ENCODE measurements around the gene JAZF1. TPM values are rescaled to one million over a fixed set of nuclear protein-coding genes. Genes with fewer than 3 reads are reported as not detected.

The JAZF1 gene
- total RNA-seq, 1 donor from 2014 or later: 7.2 TPM

- H3K27me3 Mint-ChIP-seq (ENCODE audit: low read depth): no peaks in the 10 kb centered on the region
- H3K27ac Mint-ChIP-seq: no peak overlapping the region
- no peaks in the 10 kb centered on the region for H3K36me3 Mint-ChIP-seq
- TF ChIP-seq CTCF (IDR thresholded peaks at IDR 0.05; ENCODE audit: unreplicated experiment): no peak
- no peak overlapping the region for H3K4me3 Mint-ChIP-seq
- H3K4me1 Mint-ChIP-seq: peaks cover 4% of the 10 kb centered on the region
- H3K9me3 Mint-ChIP-seq: no peaks in the 10 kb centered on the region
- no peak for DNase-seq (ENCODE audit: low spot score in 2 of 2, unreplicated experiment in 2 of 2)
Measured at GRCh38 chr7:28112883-28113540, 67.6 kb downstream of the JAZF1 start.

DNA sequence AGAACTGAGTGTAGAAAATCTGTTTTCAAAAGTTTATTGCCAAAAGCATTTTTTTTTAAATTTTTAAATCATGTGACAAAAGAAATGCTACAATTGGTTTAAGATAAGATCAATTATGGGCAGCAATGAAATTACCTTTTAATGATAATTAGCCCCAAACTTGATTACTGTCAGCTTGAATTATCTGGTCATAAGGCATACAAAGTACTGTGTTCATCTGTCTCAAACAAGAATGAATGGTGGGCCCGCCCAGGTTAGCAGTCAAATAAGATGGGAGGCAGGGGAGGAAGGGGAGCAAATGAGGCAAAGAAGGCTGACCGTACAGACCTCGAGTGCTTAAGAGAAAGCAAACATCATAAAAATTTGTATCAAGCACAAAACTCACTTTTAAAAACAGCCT is 68.1 kb downstream of the JAZF1 start:
- no peak for TF ChIP-seq CTCF (IDR thresholded peaks at IDR 0.05; ENCODE audit: unreplicated experiment)
- DNase-seq (ENCODE audit: low spot score in 2 of 2, unreplicated experiment in 2 of 2): no peak
- no peak overlapping the region for H3K27ac Mint-ChIP-seq
- H3K27me3 Mint-ChIP-seq (ENCODE audit: low read depth): no peaks in the 10 kb centered on the region
- no peaks in the 10 kb centered on the region for H3K9me3 Mint-ChIP-seq
- H3K4me1 Mint-ChIP-seq: peaks cover 4% of the 10 kb centered on the region
- no peak overlapping the region for H3K4me3 Mint-ChIP-seq
- no peaks in the 10 kb centered on the region for H3K36me3 Mint-ChIP-seq

- Mint-ChIP-seq H3K36me3 (no peaks in the 10 kb centered on the region), H3K27me3 (ENCODE audit: low read depth) (no peaks in the 10 kb centered on the region), H3K4me3 (no peak overlapping the region), H3K27ac (no peak overlapping the region), H3K4me1 (peaks cover 4% of the 10 kb centered on the region), H3K9me3 (no peaks in the 10 kb centered on the region)
- DNase-seq (ENCODE audit: low spot score in 2 of 2, unreplicated experiment in 2 of 2): no peak
- no peak for TF ChIP-seq CTCF (IDR thresholded peaks at IDR 0.05; ENCODE audit: unreplicated experiment)
Measured at GRCh38 chr7:28112012-28112411, 68.6 kb downstream of the JAZF1 start.

GRCh38 chr7:28110427-28111012 is 70.1 kb downstream of the JAZF1 start:
- no peak overlapping the region for H3K4me3 Mint-ChIP-seq
- H3K9me3 Mint-ChIP-seq: no peaks in the 10 kb centered on the region
- peaks cover 18% of the 10 kb centered on the region for H3K4me1 Mint-ChIP-seq
- no peak for DNase-seq (ENCODE audit: low spot score in 2 of 2, unreplicated experiment in 2 of 2)
- TF ChIP-seq CTCF (IDR thresholded peaks at IDR 0.05; ENCODE audit: unreplicated experiment): no peak
- no peaks in the 10 kb centered on the region for H3K36me3 Mint-ChIP-seq
- H3K27me3 Mint-ChIP-seq (ENCODE audit: low read depth): no peaks in the 10 kb centered on the region
- H3K27ac Mint-ChIP-seq: no peak overlapping the region

DNA sequence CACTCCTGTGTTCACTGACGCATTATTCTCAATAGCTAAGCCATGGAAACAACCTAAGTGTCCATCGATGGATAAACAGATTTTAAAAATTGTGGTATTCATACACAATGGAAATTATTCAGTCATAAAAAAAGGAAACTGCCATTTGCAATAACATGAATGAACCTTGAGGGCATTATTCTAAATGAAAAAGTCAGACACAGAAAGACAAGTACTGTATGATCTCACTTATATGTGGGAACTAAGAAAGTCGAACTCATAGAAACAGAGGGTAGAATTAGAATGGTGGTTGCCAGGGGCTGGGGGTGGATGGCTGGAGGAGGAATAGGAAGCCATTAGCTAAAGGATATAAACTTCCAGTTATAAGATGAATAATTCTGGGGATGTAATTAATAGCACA is 71.8 kb downstream of the JAZF1 start:
- H3K27ac Mint-ChIP-seq: no peak overlapping the region
- H3K4me1 Mint-ChIP-seq: peaks cover 36% of the 10 kb centered on the region
- H3K27me3 Mint-ChIP-seq (ENCODE audit: low read depth): no peaks in the 10 kb centered on the region
- H3K9me3 Mint-ChIP-seq: no peaks in the 10 kb centered on the region
- DNase-seq (ENCODE audit: low spot score in 2 of 2, unreplicated experiment in 2 of 2): no peak
- H3K36me3 Mint-ChIP-seq: no peaks in the 10 kb centered on the region
- TF ChIP-seq CTCF (IDR thresholded peaks at IDR 0.05; ENCODE audit: unreplicated experiment): no peak
- H3K4me3 Mint-ChIP-seq: no peak overlapping the region

All from mesothelial cell of epicardium (in vitro differentiated cells).